ENCODE data around the gene AQP1. TPM values are rescaled to one million over a fixed set of nuclear protein-coding genes. Genes with fewer than 3 reads are reported as not detected.

AQP1 gene
- total RNA-seq, 1 donor from 2014 or later, result 67.8 TPM

- Histone ChIP-seq H3K27ac (ENCODE audit: low read depth, low read length) (no peak overlapping the region), H3K9me3 (ENCODE audit: control insufficient read depth in 3 of 3, low read length in 3 of 3) (peaks cover 0 to 4% (median 3%) of the 10 kb centered on the region in 3 donors)
Measured at GRCh38 chr7:30923009-30923773, 11.5 kb downstream of the AQP1 start.

GRCh38 chr7:30923774-30924413, 12.2 kb downstream of the AQP1 start:
- Histone ChIP-seq H3K4me1 (ENCODE audit: control insufficient read depth in 3 of 3, insufficient read depth in 3 of 3, low read length in 3 of 3) (peaks cover 28 to 35% (median 30%) of the 10 kb centered on the region in 3 donors), H3K9ac (ENCODE audit: low read depth in 1 of 3, low read length in 3 of 3) (no peak overlapping the region), H3K36me3 (ENCODE audit: control insufficient read depth in 3 of 3, insufficient read depth in 3 of 3, low read length in 3 of 3) (peaks cover 0 to 13% (median 5%) of the 10 kb centered on the region in 3 donors), H3K4me3 (ENCODE audit: low read length in 3 of 3) (no peak overlapping the region), H3K27ac (ENCODE audit: low read depth, low read length) (no peak overlapping the region), H3K27me3 (ENCODE audit: control insufficient read depth in 3 of 3, insufficient read depth in 3 of 3, low read length in 3 of 3) (no peaks in the 10 kb centered on the region), H3K9me3 (ENCODE audit: control insufficient read depth in 3 of 3, low read length in 3 of 3) (peaks cover 0 to 4% (median 3%) of the 10 kb centered on the region in 3 donors)

More at GRCh38 chr7:30923009-30923773, 11.5 kb downstream of the AQP1 start:
- H3K27me3 ChIP-seq (ENCODE audit: control insufficient read depth in 3 of 3, insufficient read depth in 3 of 3, low read length in 3 of 3), result no peaks in the 10 kb centered on the region
- no peak overlapping the region for H3K9ac ChIP-seq (ENCODE audit: low read depth in 1 of 3, low read length in 3 of 3)
- H3K36me3 ChIP-seq (ENCODE audit: control insufficient read depth in 3 of 3, insufficient read depth in 3 of 3, low read length in 3 of 3), result peaks cover 0 to 13% (median 5%) of the 10 kb centered on the region in 3 donors
- H3K4me3 ChIP-seq (ENCODE audit: low read length in 3 of 3), result no peak overlapping the region
- H3K4me1 ChIP-seq (ENCODE audit: control insufficient read depth in 3 of 3, insufficient read depth in 3 of 3, low read length in 3 of 3), result peaks cover 34 to 37% (median 35%) of the 10 kb centered on the region in 3 donors

- H3K27me3 ChIP-seq (ENCODE audit: control insufficient read depth in 3 of 3, insufficient read depth in 3 of 3, low read length in 3 of 3), result no peaks in the 10 kb centered on the region
- peaks cover 24 to 30% (median 27%) of the 10 kb centered on the region in 3 donors for H3K4me1 ChIP-seq (ENCODE audit: control insufficient read depth in 3 of 3, insufficient read depth in 3 of 3, low read length in 3 of 3)
- H3K4me3 ChIP-seq (ENCODE audit: low read length in 3 of 3), result no peak overlapping the region
- H3K9ac ChIP-seq (ENCODE audit: low read depth in 1 of 3, low read length in 3 of 3), result no peak overlapping the region
- H3K27ac ChIP-seq (ENCODE audit: low read depth, low read length), result no peak overlapping the region
- H3K36me3 ChIP-seq (ENCODE audit: control insufficient read depth in 3 of 3, insufficient read depth in 3 of 3, low read length in 3 of 3), result peaks cover 0 to 13% (median 5%) of the 10 kb centered on the region in 3 donors
- peaks cover 0 to 4% (median 3%) of the 10 kb centered on the region in 3 donors for H3K9me3 ChIP-seq (ENCODE audit: control insufficient read depth in 3 of 3, low read length in 3 of 3)
Measured at GRCh38 chr7:30924624-30925023, 13.0 kb downstream of the AQP1 start.

- no peak overlapping the region for H3K4me3 ChIP-seq (ENCODE audit: low read length in 3 of 3)
- peaks cover 0 to 13% (median 5%) of the 10 kb centered on the region in 3 donors for H3K36me3 ChIP-seq (ENCODE audit: control insufficient read depth in 3 of 3, insufficient read depth in 3 of 3, low read length in 3 of 3)
- H3K4me1 ChIP-seq (ENCODE audit: control insufficient read depth in 3 of 3, insufficient read depth in 3 of 3, low read length in 3 of 3), result peaks cover 19 to 25% (median 22%) of the 10 kb centered on the region in 3 donors
- H3K27me3 ChIP-seq (ENCODE audit: control insufficient read depth in 3 of 3, insufficient read depth in 3 of 3, low read length in 3 of 3), result no peaks in the 10 kb centered on the region
- H3K27ac ChIP-seq (ENCODE audit: low read depth, low read length), result no peak overlapping the region
- no peak overlapping the region for H3K9ac ChIP-seq (ENCODE audit: low read depth in 1 of 3, low read length in 3 of 3)
- peaks cover 0 to 4% (median 3%) of the 10 kb centered on the region in 3 donors for H3K9me3 ChIP-seq (ENCODE audit: control insufficient read depth in 3 of 3, low read length in 3 of 3)
Measured at GRCh38 chr7:30925117-30925516, 13.5 kb downstream of the AQP1 start.

GRCh38 chr7:30925913-30926312, 14.3 kb downstream of the AQP1 start:
- Histone ChIP-seq H3K36me3 (ENCODE audit: control insufficient read depth in 3 of 3, insufficient read depth in 3 of 3, low read length in 3 of 3) (peaks cover 0 to 13% (median 5%) of the 10 kb centered on the region in 3 donors), H3K27ac (ENCODE audit: low read depth, low read length) (no peak overlapping the region), H3K4me1 (ENCODE audit: control insufficient read depth in 3 of 3, insufficient read depth in 3 of 3, low read length in 3 of 3) (peaks cover 15 to 21% (median 20%) of the 10 kb centered on the region in 3 donors)

GRCh38 chr7:30926313-30926712, 14.7 kb downstream of the AQP1 start:
- Histone ChIP-seq H3K9ac (ENCODE audit: low read depth in 1 of 3, low read length in 3 of 3) (no peak overlapping the region), H3K4me1 (ENCODE audit: control insufficient read depth in 3 of 3, insufficient read depth in 3 of 3, low read length in 3 of 3) (peaks cover 14 to 20% (median 19%) of the 10 kb centered on the region in 3 donors), H3K27ac (ENCODE audit: low read depth, low read length) (no peak overlapping the region), H3K9me3 (ENCODE audit: control insufficient read depth in 3 of 3, low read length in 3 of 3) (peaks cover 0 to 4% (median 3%) of the 10 kb centered on the region in 3 donors), H3K4me3 (ENCODE audit: low read length in 3 of 3) (no peak overlapping the region), H3K36me3 (ENCODE audit: control insufficient read depth in 3 of 3, insufficient read depth in 3 of 3, low read length in 3 of 3) (peaks cover 0 to 13% (median 5%) of the 10 kb centered on the region in 3 donors), H3K27me3 (ENCODE audit: control insufficient read depth in 3 of 3, insufficient read depth in 3 of 3, low read length in 3 of 3) (no peaks in the 10 kb centered on the region)

More at GRCh38 chr7:30925913-30926312, 14.3 kb downstream of the AQP1 start:
- Histone ChIP-seq H3K9ac (ENCODE audit: low read depth in 1 of 3, low read length in 3 of 3) (no peak overlapping the region), H3K27me3 (ENCODE audit: control insufficient read depth in 3 of 3, insufficient read depth in 3 of 3, low read length in 3 of 3) (no peaks in the 10 kb centered on the region), H3K9me3 (ENCODE audit: control insufficient read depth in 3 of 3, low read length in 3 of 3) (peaks cover 0 to 4% (median 3%) of the 10 kb centered on the region in 3 donors), H3K4me3 (ENCODE audit: low read length in 3 of 3) (no peak overlapping the region)

GRCh38 chr7:30927040-30927439, 15.4 kb downstream of the AQP1 start:
- Histone ChIP-seq H3K4me1 (ENCODE audit: control insufficient read depth in 3 of 3, insufficient read depth in 3 of 3, low read length in 3 of 3) (peaks cover 14 to 20% (median 20%) of the 10 kb centered on the region in 3 donors), H3K36me3 (ENCODE audit: control insufficient read depth in 3 of 3, insufficient read depth in 3 of 3, low read length in 3 of 3) (peaks cover 0 to 13% (median 5%) of the 10 kb centered on the region in 3 donors), H3K9ac (ENCODE audit: low read depth in 1 of 3, low read length in 3 of 3) (no peak overlapping the region)

GRCh38 chr7:30927559-30927958, 15.9 kb downstream of the AQP1 start:
- no peak overlapping the region for H3K27ac ChIP-seq (ENCODE audit: low read depth, low read length)

More at GRCh38 chr7:30927040-30927439, 15.4 kb downstream of the AQP1 start:
- no peak overlapping the region for H3K27ac ChIP-seq (ENCODE audit: low read depth, low read length)
- H3K4me3 ChIP-seq (ENCODE audit: low read length in 3 of 3), result no peak overlapping the region
- peaks cover 0 to 4% (median 3%) of the 10 kb centered on the region in 3 donors for H3K9me3 ChIP-seq (ENCODE audit: control insufficient read depth in 3 of 3, low read length in 3 of 3)
- H3K27me3 ChIP-seq (ENCODE audit: control insufficient read depth in 3 of 3, insufficient read depth in 3 of 3, low read length in 3 of 3), result no peaks in the 10 kb centered on the region

GRCh38 chr7:30928254-30928872, 16.7 kb downstream of the AQP1 start:
- Histone ChIP-seq H3K9ac (ENCODE audit: low read depth in 1 of 3, low read length in 3 of 3) (no peak overlapping the region), H3K27me3 (ENCODE audit: control insufficient read depth in 3 of 3, insufficient read depth in 3 of 3, low read length in 3 of 3) (no peaks in the 10 kb centered on the region), H3K27ac (ENCODE audit: low read depth, low read length) (no peak overlapping the region), H3K4me1 (ENCODE audit: control insufficient read depth in 3 of 3, insufficient read depth in 3 of 3, low read length in 3 of 3) (peaks cover 14 to 17% (median 15%) of the 10 kb centered on the region in 3 donors), H3K4me3 (ENCODE audit: low read length in 3 of 3) (no peak overlapping the region), H3K36me3 (ENCODE audit: control insufficient read depth in 3 of 3, insufficient read depth in 3 of 3, low read length in 3 of 3) (peaks cover 0 to 8% (median 3%) of the 10 kb centered on the region in 3 donors), H3K9me3 (ENCODE audit: control insufficient read depth in 3 of 3, low read length in 3 of 3) (peaks cover 0 to 4% (median 3%) of the 10 kb centered on the region in 3 donors)

More at GRCh38 chr7:30927559-30927958, 15.9 kb downstream of the AQP1 start:
- Histone ChIP-seq H3K36me3 (ENCODE audit: control insufficient read depth in 3 of 3, insufficient read depth in 3 of 3, low read length in 3 of 3) (peaks cover 0 to 13% (median 3%) of the 10 kb centered on the region in 3 donors), H3K4me3 (ENCODE audit: low read length in 3 of 3) (no peak overlapping the region), H3K4me1 (ENCODE audit: control insufficient read depth in 3 of 3, insufficient read depth in 3 of 3, low read length in 3 of 3) (peaks cover 14 to 18% (median 18%) of the 10 kb centered on the region in 3 donors), H3K9me3 (ENCODE audit: control insufficient read depth in 3 of 3, low read length in 3 of 3) (peaks cover 0 to 4% (median 3%) of the 10 kb centered on the region in 3 donors), H3K27me3 (ENCODE audit: control insufficient read depth in 3 of 3, insufficient read depth in 3 of 3, low read length in 3 of 3) (no peaks in the 10 kb centered on the region), H3K9ac (ENCODE audit: low read depth in 1 of 3, low read length in 3 of 3) (no peak overlapping the region)
